Breast epithelium (tissue), 3 donors: ENCODE measurements around the gene CDH23.

Experiments used
- CTCF ChIP-seq, 3 donors: fragments of 450-650 bp; IDR thresholded peaks; one replicate each; pipeline ENCODE4 v1.5.1; 2016 to 2017; ENCODE audit warnings: antibody characterized with exemption in 3 of 3, mild to moderate bottlenecking in 3 of 3, moderate library complexity in 3 of 3
- POLR2AphosphoS5 ChIP-seq, 3 donors: sonication (generic); formaldehyde crosslinking; IDR thresholded peaks; one replicate each; pipeline ENCODE4 v1.6.1; 2017; ENCODE audit warnings: antibody characterized with exemption in 3 of 3

GRCh38 chr10:71474702-71475242 lies 78.1 kb downstream of the CDH23 start:
- TF ChIP-seq CTCF (IDR thresholded peaks at IDR 0.05) (no peak), POLR2AphosphoS5 (IDR thresholded peaks at IDR 0.05) (no peak)
